ENCODE measurements around the gene EHBP1.

EHBP1 gene

GRCh38 chr2:62705007-62705829 lies at the start of gene EHBP1:
TSS of gene EHBP1 (plus strand) at chr2:62705713. CDS start at chr2:62707192, 1,479 bp downstream.
- DNase-seq = peak; percentile 99

- DNase-seq = no peak
Measured at GRCh38 chr2:62657783-62658182, 47.7 kb upstream of the EHBP1 start.

- no peak for DNase-seq
Measured at GRCh38 chr2:62658891-62659290, 46.6 kb upstream of the EHBP1 start.

- no peak for DNase-seq
Measured at GRCh38 chr2:62660087-62660486, 45.4 kb upstream of the EHBP1 start.

GRCh38 chr2:62660582-62661262 lies 44.8 kb upstream of the EHBP1 start:
- DNase-seq = no peak

GRCh38 chr2:62661263-62661635 lies 44.3 kb upstream of the EHBP1 start:
- DNase-seq = no peak

GRCh38 chr2:62662131-62662530 lies 43.4 kb upstream of the EHBP1 start:
- no peak for DNase-seq

- DNase-seq = no peak
Measured at GRCh38 chr2:62662554-62662953, 43.0 kb upstream of the EHBP1 start.

GRCh38 chr2:62663411-62663810 lies 42.1 kb upstream of the EHBP1 start:
- no peak for DNase-seq

- DNase-seq = no peak
Measured at GRCh38 chr2:62663920-62664795, 41.4 kb upstream of the EHBP1 start.

GRCh38 chr2:62665446-62665845 lies 40.1 kb upstream of the EHBP1 start:
- DNase-seq = no peak

- no peak for DNase-seq
Measured at GRCh38 chr2:62669180-62669579, 36.3 kb upstream of the EHBP1 start.

GRCh38 chr2:62672601-62673000 lies 32.9 kb upstream of the EHBP1 start:
- DNase-seq = peak; percentile 16

GRCh38 chr2:62675062-62675461 lies 30.5 kb upstream of the EHBP1 start:
- no peak for DNase-seq

- no peak for DNase-seq
Measured at GRCh38 chr2:62685256-62685655, 20.3 kb upstream of the EHBP1 start.

GRCh38 chr2:62686012-62686685 lies 19.4 kb upstream of the EHBP1 start:
- peak; percentile 64 for DNase-seq

GRCh38 chr2:62687636-62688035 lies 17.9 kb upstream of the EHBP1 start:
- no peak for DNase-seq

GRCh38 chr2:62688771-62689170 lies 16.7 kb upstream of the EHBP1 start:
- no peak for DNase-seq

- no peak for DNase-seq
Measured at GRCh38 chr2:62691186-62691585, 14.3 kb upstream of the EHBP1 start.

GRCh38 chr2:62692225-62692624 lies 13.3 kb upstream of the EHBP1 start:
- no peak for DNase-seq

GRCh38 chr2:62698653-62699052 lies 6.9 kb upstream of the EHBP1 start:
- DNase-seq = no peak

- no peak for DNase-seq
Measured at GRCh38 chr2:62704654-62705006, 883 bp upstream of the EHBP1 start.
